ENCODE results near the gene ZNF263.

DNA sequence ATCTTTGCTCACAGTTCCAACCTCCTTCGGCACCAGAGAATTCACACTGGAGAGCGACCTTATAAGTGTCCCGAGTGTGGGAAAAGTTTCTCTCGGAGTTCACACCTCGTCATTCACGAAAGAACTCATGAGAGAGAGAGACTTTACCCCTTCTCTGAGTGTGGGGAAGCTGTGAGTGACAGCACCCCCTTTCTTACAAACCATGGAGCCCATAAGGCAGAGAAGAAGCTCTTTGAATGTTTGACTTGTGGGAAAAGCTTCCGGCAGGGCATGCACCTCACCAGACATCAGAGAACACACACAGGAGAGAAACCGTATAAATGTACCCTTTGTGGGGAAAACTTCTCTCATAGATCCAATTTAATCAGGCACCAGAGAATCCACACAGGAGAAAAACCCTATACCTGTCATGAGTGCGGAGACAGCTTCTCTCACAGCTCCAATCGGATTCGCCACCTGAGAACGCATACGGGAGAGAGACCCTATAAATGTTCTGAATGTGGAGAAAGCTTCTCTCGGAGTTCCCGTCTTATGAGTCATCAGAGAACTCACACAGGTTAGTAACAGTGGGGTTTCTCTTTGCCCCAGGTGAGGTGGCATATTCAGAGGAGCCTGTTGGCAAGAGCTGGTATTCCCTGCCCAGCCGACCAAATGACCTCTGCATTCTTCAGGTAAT lies 6.8 kb downstream of the ZNF263 start:
- TF ChIP-seq, protein P1, sequence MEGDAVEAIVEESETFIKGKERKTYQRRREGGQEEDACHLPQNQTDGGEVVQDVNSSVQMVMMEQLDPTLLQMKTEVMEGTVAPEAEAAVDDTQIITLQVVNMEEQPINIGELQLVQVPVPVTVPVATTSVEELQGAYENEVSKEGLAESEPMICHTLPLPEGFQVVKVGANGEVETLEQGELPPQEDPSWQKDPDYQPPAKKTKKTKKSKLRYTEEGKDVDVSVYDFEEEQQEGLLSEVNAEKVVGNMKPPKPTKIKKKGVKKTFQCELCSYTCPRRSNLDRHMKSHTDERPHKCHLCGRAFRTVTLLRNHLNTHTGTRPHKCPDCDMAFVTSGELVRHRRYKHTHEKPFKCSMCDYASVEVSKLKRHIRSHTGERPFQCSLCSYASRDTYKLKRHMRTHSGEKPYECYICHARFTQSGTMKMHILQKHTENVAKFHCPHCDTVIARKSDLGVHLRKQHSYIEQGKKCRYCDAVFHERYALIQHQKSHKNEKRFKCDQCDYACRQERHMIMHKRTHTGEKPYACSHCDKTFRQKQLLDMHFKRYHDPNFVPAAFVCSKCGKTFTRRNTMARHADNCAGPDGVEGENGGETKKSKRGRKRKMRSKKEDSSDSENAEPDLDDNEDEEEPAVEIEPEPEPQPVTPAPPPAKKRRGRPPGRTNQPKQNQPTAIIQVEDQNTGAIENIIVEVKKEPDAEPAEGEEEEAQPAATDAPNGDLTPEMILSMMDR (IDR thresholded peaks at IDR 0.05; ENCODE audit: insufficient read depth, low read length) = no peak
- no peak for TF ChIP-seq SPI1 (IDR thresholded peaks at IDR 0.05; ENCODE audit: borderline replicate concordance, low read depth)
- TF ChIP-seq, protein P2, sequence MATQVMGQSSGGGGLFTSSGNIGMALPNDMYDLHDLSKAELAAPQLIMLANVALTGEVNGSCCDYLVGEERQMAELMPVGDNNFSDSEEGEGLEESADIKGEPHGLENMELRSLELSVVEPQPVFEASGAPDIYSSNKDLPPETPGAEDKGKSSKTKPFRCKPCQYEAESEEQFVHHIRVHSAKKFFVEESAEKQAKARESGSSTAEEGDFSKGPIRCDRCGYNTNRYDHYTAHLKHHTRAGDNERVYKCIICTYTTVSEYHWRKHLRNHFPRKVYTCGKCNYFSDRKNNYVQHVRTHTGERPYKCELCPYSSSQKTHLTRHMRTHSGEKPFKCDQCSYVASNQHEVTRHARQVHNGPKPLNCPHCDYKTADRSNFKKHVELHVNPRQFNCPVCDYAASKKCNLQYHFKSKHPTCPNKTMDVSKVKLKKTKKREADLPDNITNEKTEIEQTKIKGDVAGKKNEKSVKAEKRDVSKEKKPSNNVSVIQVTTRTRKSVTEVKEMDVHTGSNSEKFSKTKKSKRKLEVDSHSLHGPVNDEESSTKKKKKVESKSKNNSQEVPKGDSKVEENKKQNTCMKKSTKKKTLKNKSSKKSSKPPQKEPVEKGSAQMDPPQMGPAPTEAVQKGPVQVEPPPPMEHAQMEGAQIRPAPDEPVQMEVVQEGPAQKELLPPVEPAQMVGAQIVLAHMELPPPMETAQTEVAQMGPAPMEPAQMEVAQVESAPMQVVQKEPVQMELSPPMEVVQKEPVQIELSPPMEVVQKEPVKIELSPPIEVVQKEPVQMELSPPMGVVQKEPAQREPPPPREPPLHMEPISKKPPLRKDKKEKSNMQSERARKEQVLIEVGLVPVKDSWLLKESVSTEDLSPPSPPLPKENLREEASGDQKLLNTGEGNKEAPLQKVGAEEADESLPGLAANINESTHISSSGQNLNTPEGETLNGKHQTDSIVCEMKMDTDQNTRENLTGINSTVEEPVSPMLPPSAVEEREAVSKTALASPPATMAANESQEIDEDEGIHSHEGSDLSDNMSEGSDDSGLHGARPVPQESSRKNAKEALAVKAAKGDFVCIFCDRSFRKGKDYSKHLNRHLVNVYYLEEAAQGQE (IDR thresholded peaks at IDR 0.05; ENCODE audit: insufficient replicate concordance, low read depth) = no peak
